ENCODE results near the gene ZCCHC2. TPM values are rescaled to one million over a fixed set of nuclear protein-coding genes. Genes with fewer than 3 reads are reported as not detected.

ZCCHC2 gene
- polyA plus RNA-seq, 2 donors = 3.0 to 3.5 TPM

DNA sequence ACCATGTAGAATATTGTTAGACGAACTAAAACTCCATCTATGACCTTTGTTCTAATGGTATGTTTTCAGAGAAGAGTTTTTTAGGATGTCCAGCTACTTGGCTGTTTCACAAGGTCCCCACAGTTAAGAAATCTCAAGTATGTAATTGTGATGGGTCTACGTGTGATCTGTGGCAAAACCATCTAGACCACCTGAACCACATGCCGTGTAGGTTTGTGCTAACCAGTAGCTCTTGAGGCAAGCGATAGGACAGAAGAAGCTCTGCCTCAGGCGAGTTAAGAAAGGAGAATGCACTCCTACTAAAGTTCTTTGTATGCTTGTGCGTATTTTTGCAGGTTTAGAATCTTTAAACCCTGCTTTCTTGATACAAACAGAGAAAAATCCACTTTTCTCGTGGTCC is 13.2 kb downstream of the ZCCHC2 start:
- no peak overlapping the region for H3K27ac ChIP-seq (ENCODE audit: low read depth in 2 of 2, low read length in 1 of 2)
- H3K27me3 ChIP-seq (ENCODE audit: control insufficient read depth in 1 of 2, insufficient read depth in 2 of 2, low read length in 2 of 2) = no peaks in the 10 kb centered on the region
- peaks cover 2% of the 10 kb centered on the region in 2 donors for H3K4me1 ChIP-seq (ENCODE audit: control insufficient read depth in 2 of 2, insufficient read depth in 2 of 2, low read length in 1 of 2)
- no peaks in the 10 kb centered on the region for H3K9me3 ChIP-seq (ENCODE audit: control insufficient read depth in 2 of 2, insufficient read depth in 1 of 2, low read depth in 1 of 2, low read length in 1 of 2)
- WGBS, 2 donors = 90 to 94% methylated on average over 7 of the region's 7 CpGs
- peaks cover 0 to 2% of the 10 kb centered on the region in 2 donors for H3K36me3 ChIP-seq (ENCODE audit: control insufficient read depth in 2 of 2, insufficient read depth in 2 of 2, low read length in 1 of 2)
- no peak overlapping the region for H3K4me3 ChIP-seq (ENCODE audit: low read depth in 1 of 2, low read length in 2 of 2)

DNA sequence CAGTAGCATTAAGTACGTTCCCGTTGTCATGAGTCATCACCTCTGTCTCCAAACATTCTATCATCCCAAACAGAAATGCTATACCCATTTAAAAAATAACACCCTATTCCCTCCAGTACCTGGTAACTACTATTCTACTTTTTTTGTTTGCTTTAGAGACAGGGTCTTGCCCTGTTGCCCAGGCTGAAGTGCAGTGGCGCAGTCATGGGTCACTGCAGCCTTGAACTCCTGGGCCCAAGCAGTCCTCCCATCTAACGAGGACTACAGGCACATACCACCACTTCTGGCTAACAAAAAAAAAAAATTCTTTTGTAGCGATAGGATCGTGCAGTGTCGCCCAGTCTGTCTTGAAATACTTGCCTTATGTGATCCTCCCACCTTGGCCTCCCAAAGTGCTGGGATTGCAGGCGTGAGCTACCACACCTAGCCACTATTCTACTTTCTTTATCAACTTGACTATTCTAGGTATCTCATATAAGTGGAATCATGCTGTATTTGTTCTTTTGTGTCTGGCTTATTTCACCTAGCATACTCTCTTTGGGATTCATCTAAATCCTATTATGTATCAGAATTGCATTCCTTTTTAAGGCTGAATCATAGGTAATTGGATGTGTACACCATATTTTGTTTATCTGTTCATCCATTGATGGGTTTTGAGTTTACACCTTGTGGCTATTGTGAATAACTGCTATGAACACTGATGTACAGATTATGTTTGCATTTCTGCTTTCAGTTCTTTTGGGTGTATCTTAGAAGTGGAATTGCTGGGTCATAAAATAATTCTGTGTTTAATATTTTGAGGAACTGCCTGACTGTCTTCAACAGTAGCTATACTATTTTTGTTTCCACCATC is 14.4 kb downstream of the ZCCHC2 start:
- H3K4me1 ChIP-seq (ENCODE audit: control insufficient read depth in 2 of 2, insufficient read depth in 2 of 2, low read length in 1 of 2) = peaks cover 2% of the 10 kb centered on the region in 2 donors
- H3K9me3 ChIP-seq (ENCODE audit: control insufficient read depth in 2 of 2, insufficient read depth in 1 of 2, low read depth in 1 of 2, low read length in 1 of 2) = no peaks in the 10 kb centered on the region
- H3K36me3 ChIP-seq (ENCODE audit: control insufficient read depth in 2 of 2, insufficient read depth in 2 of 2, low read length in 1 of 2) = peaks cover 0 to 4% of the 10 kb centered on the region in 2 donors
- WGBS, 2 donors = 92 to 93% methylated on average over 8 of the region's 8 CpGs
- H3K27ac ChIP-seq (ENCODE audit: low read depth in 2 of 2, low read length in 1 of 2) = no peak overlapping the region
- no peaks in the 10 kb centered on the region for H3K27me3 ChIP-seq (ENCODE audit: control insufficient read depth in 1 of 2, insufficient read depth in 2 of 2, low read length in 2 of 2)
- H3K4me3 ChIP-seq (ENCODE audit: low read depth in 1 of 2, low read length in 2 of 2) = no peak overlapping the region

DNA sequence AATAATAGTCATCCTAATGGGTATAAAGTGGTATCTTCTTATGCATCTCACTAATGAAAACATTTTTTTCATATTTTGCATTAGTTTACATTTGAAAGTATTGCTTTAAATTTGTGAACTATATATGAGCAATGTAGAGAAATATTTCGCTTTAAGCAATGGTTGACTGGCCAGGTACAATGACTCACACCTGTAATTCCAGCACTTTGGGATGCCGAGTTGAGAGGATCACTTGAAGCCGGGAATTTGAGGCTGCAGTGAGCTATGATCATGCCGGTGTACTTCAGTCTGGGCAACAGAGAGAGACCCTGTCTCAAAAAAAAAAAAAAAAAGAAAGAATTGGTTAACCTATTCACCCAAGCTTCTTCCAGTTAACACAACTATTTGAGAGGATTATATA is 15.1 kb downstream of the ZCCHC2 start:
- 63 to 69% methylated on average over 4 of the region's 4 CpGs for WGBS, 2 donors

DNA sequence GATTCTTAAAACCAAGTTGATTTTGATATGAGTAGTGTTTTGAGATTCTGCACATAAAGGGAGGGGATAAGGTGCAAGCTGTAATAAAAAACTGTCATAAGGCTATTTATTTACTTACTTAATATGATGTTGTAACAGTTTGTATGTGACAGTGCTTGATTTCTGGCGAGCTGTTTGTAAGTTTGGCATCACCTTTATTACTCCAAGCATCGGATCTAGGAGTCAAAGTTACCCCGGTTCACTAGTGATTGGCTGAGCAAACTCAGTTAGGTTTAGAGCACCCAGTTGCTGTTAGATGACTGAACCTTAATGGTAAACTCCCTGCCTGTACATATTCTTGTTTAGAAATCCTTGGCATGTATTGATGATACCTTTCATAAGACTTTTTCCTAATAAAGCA is 16.1 kb downstream of the ZCCHC2 start:
- WGBS, 2 donors = 78 to 87% methylated on average over 3 of the region's 3 CpGs
- Histone ChIP-seq H3K27me3 (ENCODE audit: control insufficient read depth in 1 of 2, insufficient read depth in 2 of 2, low read length in 2 of 2) (no peaks in the 10 kb centered on the region), H3K9me3 (ENCODE audit: control insufficient read depth in 2 of 2, insufficient read depth in 1 of 2, low read depth in 1 of 2, low read length in 1 of 2) (no peaks in the 10 kb centered on the region), H3K27ac (ENCODE audit: low read depth in 2 of 2, low read length in 1 of 2) (no peak overlapping the region), H3K4me1 (ENCODE audit: control insufficient read depth in 2 of 2, insufficient read depth in 2 of 2, low read length in 1 of 2) (peaks cover 2% of the 10 kb centered on the region in 2 donors), H3K36me3 (ENCODE audit: control insufficient read depth in 2 of 2, insufficient read depth in 2 of 2, low read length in 1 of 2) (peaks cover 4 to 8% of the 10 kb centered on the region in 2 donors), H3K4me3 (ENCODE audit: low read depth in 1 of 2, low read length in 2 of 2) (no peak overlapping the region)

More for the DNA sequence above, 15.1 kb downstream of the ZCCHC2 start:
- no peak overlapping the region for H3K4me3 ChIP-seq (ENCODE audit: low read depth in 1 of 2, low read length in 2 of 2)
- H3K9me3 ChIP-seq (ENCODE audit: control insufficient read depth in 2 of 2, insufficient read depth in 1 of 2, low read depth in 1 of 2, low read length in 1 of 2) = no peaks in the 10 kb centered on the region
- no peak overlapping the region for H3K27ac ChIP-seq (ENCODE audit: low read depth in 2 of 2, low read length in 1 of 2)
- peaks cover 2% of the 10 kb centered on the region in 2 donors for H3K4me1 ChIP-seq (ENCODE audit: control insufficient read depth in 2 of 2, insufficient read depth in 2 of 2, low read length in 1 of 2)
- H3K27me3 ChIP-seq (ENCODE audit: control insufficient read depth in 1 of 2, insufficient read depth in 2 of 2, low read length in 2 of 2) = no peaks in the 10 kb centered on the region
- H3K36me3 ChIP-seq (ENCODE audit: control insufficient read depth in 2 of 2, insufficient read depth in 2 of 2, low read length in 1 of 2) = peaks cover 3 to 4% of the 10 kb centered on the region in 2 donors

DNA sequence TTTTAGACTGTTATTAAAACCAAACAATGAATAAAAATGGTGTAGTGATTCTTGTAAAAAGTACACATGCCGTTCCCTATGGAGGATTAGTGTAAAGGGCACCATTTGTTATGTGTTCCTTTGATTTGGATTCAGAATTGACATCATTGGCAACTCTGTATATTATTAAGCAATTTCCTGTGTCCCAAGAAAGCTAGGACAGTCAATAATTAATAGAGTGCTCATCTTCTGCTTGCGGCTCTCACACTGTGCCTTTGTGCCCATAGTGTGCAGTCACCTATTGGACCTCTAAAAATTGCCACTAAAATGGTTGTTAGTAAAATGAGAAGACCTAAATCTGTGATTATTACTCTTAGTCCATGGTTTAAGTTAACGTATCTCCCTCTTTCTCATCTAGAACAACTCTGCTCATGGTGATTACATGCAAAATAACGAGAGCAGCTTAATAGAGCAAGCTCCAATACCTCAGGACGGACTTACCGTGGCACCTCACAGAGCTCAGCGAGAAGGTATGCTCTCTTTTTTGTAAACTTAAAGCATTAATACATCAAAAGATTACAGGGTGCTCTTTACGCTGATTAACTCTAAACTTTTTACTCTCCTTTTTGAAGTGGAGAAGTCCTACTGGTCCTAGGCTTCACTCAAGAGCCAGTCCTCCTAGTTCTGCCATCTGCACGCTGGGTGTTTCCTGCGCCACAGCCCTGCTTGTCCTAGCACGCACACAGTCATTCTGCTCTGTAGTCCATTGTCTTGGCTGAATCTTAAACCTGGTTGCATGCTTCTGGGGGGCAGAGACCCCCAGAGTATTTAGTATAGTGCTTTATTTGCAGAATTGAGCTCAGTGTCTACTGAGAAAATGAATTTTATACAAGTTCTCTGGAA is 16.7 kb downstream of the ZCCHC2 start:
- Histone ChIP-seq H3K27ac (ENCODE audit: low read depth in 2 of 2, low read length in 1 of 2) (no peak overlapping the region), H3K4me1 (ENCODE audit: control insufficient read depth in 2 of 2, insufficient read depth in 2 of 2, low read length in 1 of 2) (peaks cover 2% of the 10 kb centered on the region in 2 donors), H3K4me3 (ENCODE audit: low read depth in 1 of 2, low read length in 2 of 2) (no peak overlapping the region), H3K9me3 (ENCODE audit: control insufficient read depth in 2 of 2, insufficient read depth in 1 of 2, low read depth in 1 of 2, low read length in 1 of 2) (no peaks in the 10 kb centered on the region), H3K27me3 (ENCODE audit: control insufficient read depth in 1 of 2, insufficient read depth in 2 of 2, low read length in 2 of 2) (no peaks in the 10 kb centered on the region), H3K36me3 (ENCODE audit: control insufficient read depth in 2 of 2, insufficient read depth in 2 of 2, low read length in 1 of 2) (peaks cover 4 to 8% of the 10 kb centered on the region in 2 donors)
- WGBS, 2 donors = 83 to 86% methylated on average over 11 of the region's 11 CpGs

DNA sequence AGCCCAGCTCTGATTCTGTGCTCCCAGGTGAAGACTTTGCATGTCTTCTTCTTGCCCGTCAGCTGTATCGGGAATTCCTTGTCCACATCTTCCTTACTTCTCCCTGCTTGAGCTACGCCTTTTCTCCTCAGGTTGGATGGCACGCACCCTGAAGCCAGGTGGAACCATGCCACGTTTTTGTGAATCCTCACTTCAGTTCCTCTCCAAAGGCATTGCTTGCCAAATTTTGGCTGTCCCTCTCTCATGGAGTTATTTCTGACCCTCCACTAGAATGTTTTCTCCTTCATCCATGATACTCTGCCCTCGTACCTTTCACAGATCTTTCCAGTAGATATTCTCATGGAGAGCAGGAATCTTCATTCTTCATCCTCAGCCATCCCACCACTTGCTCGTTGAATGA is 20.2 kb downstream of the ZCCHC2 start:
- peaks cover 4 to 8% of the 10 kb centered on the region in 2 donors for H3K36me3 ChIP-seq (ENCODE audit: control insufficient read depth in 2 of 2, insufficient read depth in 2 of 2, low read length in 1 of 2)
- WGBS, 2 donors = 87 to 94% methylated on average over 7 of the region's 7 CpGs
- no peak overlapping the region for H3K4me3 ChIP-seq (ENCODE audit: low read depth in 1 of 2, low read length in 2 of 2)
- no peak overlapping the region for H3K27ac ChIP-seq (ENCODE audit: low read depth in 2 of 2, low read length in 1 of 2)
- H3K4me1 ChIP-seq (ENCODE audit: control insufficient read depth in 2 of 2, insufficient read depth in 2 of 2, low read length in 1 of 2) = no peaks in the 10 kb centered on the region
- no peaks in the 10 kb centered on the region for H3K27me3 ChIP-seq (ENCODE audit: control insufficient read depth in 1 of 2, insufficient read depth in 2 of 2, low read length in 2 of 2)
- no peaks in the 10 kb centered on the region for H3K9me3 ChIP-seq (ENCODE audit: control insufficient read depth in 2 of 2, insufficient read depth in 1 of 2, low read depth in 1 of 2, low read length in 1 of 2)

DNA sequence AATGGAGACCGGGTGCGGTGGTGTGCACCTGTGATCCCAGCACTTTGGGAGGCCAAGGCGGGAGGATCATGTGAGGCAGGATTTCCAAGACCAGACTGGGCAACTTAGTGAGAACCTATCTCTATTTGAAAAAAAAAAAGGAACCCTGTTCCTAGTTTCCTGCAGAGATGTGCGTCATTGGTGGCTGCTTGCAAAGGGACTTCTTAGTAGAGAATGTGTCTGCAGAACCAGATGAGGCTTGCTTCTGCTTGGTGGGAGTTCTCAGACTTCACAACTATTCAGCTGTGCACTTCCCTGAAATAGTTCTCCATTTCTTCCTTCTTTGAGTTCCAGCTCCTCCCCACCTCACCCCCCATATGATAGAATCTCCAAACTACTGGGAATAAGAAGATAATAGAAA is 22.3 kb downstream of the ZCCHC2 start:
- WGBS, 2 donors = 92 to 99% methylated on average over 4 of the region's 4 CpGs
- Histone ChIP-seq H3K4me1 (ENCODE audit: control insufficient read depth in 2 of 2, insufficient read depth in 2 of 2, low read length in 1 of 2) (no peaks in the 10 kb centered on the region), H3K4me3 (ENCODE audit: low read depth in 1 of 2, low read length in 2 of 2) (no peak overlapping the region), H3K27me3 (ENCODE audit: control insufficient read depth in 1 of 2, insufficient read depth in 2 of 2, low read length in 2 of 2) (no peaks in the 10 kb centered on the region), H3K9me3 (ENCODE audit: control insufficient read depth in 2 of 2, insufficient read depth in 1 of 2, low read depth in 1 of 2, low read length in 1 of 2) (no peaks in the 10 kb centered on the region), H3K36me3 (ENCODE audit: control insufficient read depth in 2 of 2, insufficient read depth in 2 of 2, low read length in 1 of 2) (peaks cover 4 to 8% of the 10 kb centered on the region in 2 donors), H3K27ac (ENCODE audit: low read depth in 2 of 2, low read length in 1 of 2) (no peak overlapping the region)

DNA sequence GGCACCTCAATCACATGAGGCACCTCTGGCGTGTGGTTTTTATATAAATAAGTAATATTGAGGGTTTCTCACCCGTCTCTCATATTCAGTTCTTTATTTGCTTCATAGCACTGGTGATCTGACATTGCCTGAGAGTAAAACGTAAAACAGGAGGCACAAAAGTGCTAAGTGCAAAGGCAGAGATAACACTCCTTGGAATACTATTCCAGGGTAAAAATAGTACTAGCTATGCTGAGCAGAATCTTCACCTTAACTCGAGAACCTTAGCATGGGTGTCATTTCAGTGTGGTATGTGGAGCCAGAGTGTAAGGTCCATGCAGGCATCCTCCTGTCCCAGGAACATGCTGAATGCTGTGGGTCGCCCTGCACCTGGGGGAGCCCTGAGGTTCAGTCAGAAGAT is 26.9 kb downstream of the ZCCHC2 start:
- Histone ChIP-seq H3K27ac (ENCODE audit: low read depth in 2 of 2, low read length in 1 of 2) (no peak overlapping the region), H3K4me3 (ENCODE audit: low read depth in 1 of 2, low read length in 2 of 2) (no peak overlapping the region), H3K27me3 (ENCODE audit: control insufficient read depth in 1 of 2, insufficient read depth in 2 of 2, low read length in 2 of 2) (no peaks in the 10 kb centered on the region), H3K9me3 (ENCODE audit: control insufficient read depth in 2 of 2, insufficient read depth in 1 of 2, low read depth in 1 of 2, low read length in 1 of 2) (no peaks in the 10 kb centered on the region), H3K36me3 (ENCODE audit: control insufficient read depth in 2 of 2, insufficient read depth in 2 of 2, low read length in 1 of 2) (peaks cover 0 to 7% of the 10 kb centered on the region in 2 donors), H3K4me1 (ENCODE audit: control insufficient read depth in 2 of 2, insufficient read depth in 2 of 2, low read length in 1 of 2) (no peaks in the 10 kb centered on the region)
- WGBS, 2 donors = 84 to 88% methylated on average over 5 of the region's 5 CpGs

DNA sequence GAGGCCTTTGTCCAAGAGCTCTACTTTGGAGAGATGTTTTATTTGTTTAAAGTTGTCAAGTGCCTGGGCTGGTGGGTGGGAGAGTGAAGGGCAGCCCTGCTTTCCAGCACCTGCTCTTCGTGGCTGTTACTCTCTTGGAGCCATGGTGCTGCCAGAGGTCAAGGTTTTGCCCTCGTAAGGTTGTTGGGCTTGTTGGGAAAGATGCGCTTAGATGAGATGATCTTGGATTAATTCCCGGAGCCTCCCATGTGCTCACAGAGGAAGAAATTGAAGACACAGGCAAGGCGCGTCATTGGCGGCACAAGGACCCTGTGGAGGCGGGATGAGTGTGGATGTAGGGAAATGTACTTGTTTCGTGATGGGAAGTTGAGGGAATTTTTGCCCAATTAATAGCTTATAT is 27.9 kb downstream of the ZCCHC2 start:
- H3K36me3 ChIP-seq (ENCODE audit: control insufficient read depth in 2 of 2, insufficient read depth in 2 of 2, low read length in 1 of 2) = peaks cover 0 to 7% of the 10 kb centered on the region in 2 donors

More for the DNA sequence above, 27.9 kb downstream of the ZCCHC2 start:
- H3K4me3 ChIP-seq (ENCODE audit: low read depth in 1 of 2, low read length in 2 of 2) = no peak overlapping the region
- no peaks in the 10 kb centered on the region for H3K27me3 ChIP-seq (ENCODE audit: control insufficient read depth in 1 of 2, insufficient read depth in 2 of 2, low read length in 2 of 2)
- H3K4me1 ChIP-seq (ENCODE audit: control insufficient read depth in 2 of 2, insufficient read depth in 2 of 2, low read length in 1 of 2) = no peaks in the 10 kb centered on the region
- WGBS, 2 donors = 85 to 88% methylated on average over 9 of the region's 9 CpGs
- H3K9me3 ChIP-seq (ENCODE audit: control insufficient read depth in 2 of 2, insufficient read depth in 1 of 2, low read depth in 1 of 2, low read length in 1 of 2) = no peaks in the 10 kb centered on the region
- no peak overlapping the region for H3K27ac ChIP-seq (ENCODE audit: low read depth in 2 of 2, low read length in 1 of 2)

Data from esophagus (tissue), 2 donors.